HCT116 (cell line): ENCODE results near the gene CDK14.

Experiments used
- CBX3 ChIP-seq: IDR thresholded peaks from 2 replicates; pipeline ENCODE4 v1.6.1; 2012; ENCODE audit warnings: low read depth
- ELF1 ChIP-seq: IDR thresholded peaks from 2 replicates; pipeline ENCODE4 v1.6.1; 2012; ENCODE audit warnings: low read depth, borderline replicate concordance
- EZH2 ChIP-seq: fragments of 200-600 bp; sonication (generic); IDR thresholded peaks from 2 replicates; pipeline ENCODE4 v1.6.1; 2017; ENCODE audit warnings: antibody characterized with exemption, mixed run types
- FOSL1 ChIP-seq: IDR thresholded peaks from 2 replicates; pipeline ENCODE4 v1.6.1; 2012; ENCODE audit warnings: low read depth
- POLR2AphosphoS5 ChIP-seq: IDR thresholded peaks from 2 replicates; pipeline ENCODE4 v1.6.1; 2011; ENCODE audit warnings: mild to moderate bottlenecking, low read depth, low read length, moderate library complexity
- REST ChIP-seq: IDR thresholded peaks from 2 replicates; pipeline ENCODE4 v1.6.1; 2012; ENCODE audit warnings: low read depth
- SRF ChIP-seq: IDR thresholded peaks from 2 replicates; pipeline ENCODE4 v1.6.1; 2012; ENCODE audit warnings: low read depth
- YY1 ChIP-seq: IDR thresholded peaks from 2 replicates; pipeline ENCODE4 v1.6.1; 2011; ENCODE audit warnings: low read length, low read depth, moderate library complexity, mild to moderate bottlenecking; ENCODE audit not compliant: insufficient replicate concordance; ENCODE audit errors: extremely low read depth
- ZBTB33 ChIP-seq: IDR thresholded peaks from 2 replicates; pipeline ENCODE4 v1.6.1; 2011; ENCODE audit warnings: mild to moderate bottlenecking, low read length, moderate library complexity; ENCODE audit not compliant: insufficient replicate concordance; ENCODE audit errors: extremely low read depth
- ZFX ChIP-seq: fragments of 450-650 bp; IDR thresholded peaks from 2 replicates; pipeline ENCODE4 v1.6.1; 2017
- TF ChIP-seq, protein P1 (sequence below), 3 experiments: fragments of 200-600 bp in 1 of 3; sonication (generic) in 1 of 3; IDR thresholded peaks in 2 of 3; conservative IDR thresholded peaks in 1 of 3; 2 replicates each; pipeline ENCODE4 v1.5.1; 2012 to 2017; ENCODE audit warnings: low read depth in 2 of 3, low read length in 2 of 3, antibody characterized with exemption in 1 of 3, borderline replicate concordance in 1 of 3, control low read depth in 1 of 3, mild to moderate bottlenecking in 1 of 3, mixed read lengths in 1 of 3, mixed run types in 1 of 3, moderate library complexity in 1 of 3; ENCODE audit not compliant: insufficient read depth in 1 of 3

DNA sequence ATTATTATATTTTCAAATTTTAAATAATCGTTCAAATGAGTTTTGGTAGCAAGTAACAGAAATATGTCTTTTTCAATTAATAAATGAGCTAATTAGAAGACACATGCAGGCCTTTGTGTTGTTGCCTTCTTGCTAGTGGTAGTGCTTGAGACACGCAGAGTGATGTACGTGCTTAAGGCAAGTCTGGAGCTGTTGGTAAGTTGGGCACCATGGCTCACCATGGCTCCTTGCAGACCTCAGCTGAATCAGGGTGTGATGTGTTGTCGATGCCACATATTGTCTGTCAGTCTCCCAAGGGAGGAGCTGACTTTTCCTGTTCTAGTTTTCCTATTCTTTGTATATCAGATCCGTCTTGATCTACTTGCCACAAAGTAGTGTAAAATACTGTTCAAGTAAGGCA, 8.3 kb downstream of the CDK14 start:
- TF ChIP-seq, protein P1, sequence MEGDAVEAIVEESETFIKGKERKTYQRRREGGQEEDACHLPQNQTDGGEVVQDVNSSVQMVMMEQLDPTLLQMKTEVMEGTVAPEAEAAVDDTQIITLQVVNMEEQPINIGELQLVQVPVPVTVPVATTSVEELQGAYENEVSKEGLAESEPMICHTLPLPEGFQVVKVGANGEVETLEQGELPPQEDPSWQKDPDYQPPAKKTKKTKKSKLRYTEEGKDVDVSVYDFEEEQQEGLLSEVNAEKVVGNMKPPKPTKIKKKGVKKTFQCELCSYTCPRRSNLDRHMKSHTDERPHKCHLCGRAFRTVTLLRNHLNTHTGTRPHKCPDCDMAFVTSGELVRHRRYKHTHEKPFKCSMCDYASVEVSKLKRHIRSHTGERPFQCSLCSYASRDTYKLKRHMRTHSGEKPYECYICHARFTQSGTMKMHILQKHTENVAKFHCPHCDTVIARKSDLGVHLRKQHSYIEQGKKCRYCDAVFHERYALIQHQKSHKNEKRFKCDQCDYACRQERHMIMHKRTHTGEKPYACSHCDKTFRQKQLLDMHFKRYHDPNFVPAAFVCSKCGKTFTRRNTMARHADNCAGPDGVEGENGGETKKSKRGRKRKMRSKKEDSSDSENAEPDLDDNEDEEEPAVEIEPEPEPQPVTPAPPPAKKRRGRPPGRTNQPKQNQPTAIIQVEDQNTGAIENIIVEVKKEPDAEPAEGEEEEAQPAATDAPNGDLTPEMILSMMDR (IDR thresholded peaks at IDR 0.05 in 2 of 3, conservative IDR thresholded peaks at IDR 0.05 in 1 of 3; ENCODE audit: borderline replicate concordance in 1 of 3, insufficient read depth in 1 of 3, low read depth in 2 of 3, low read length in 2 of 3): no peak
- TF ChIP-seq ELF1: no peak
- no peak for TF ChIP-seq ZFX
- TF ChIP-seq ZBTB33: no peak
- TF ChIP-seq CBX3: no peak
- no peak for TF ChIP-seq REST
- TF ChIP-seq FOSL1: no peak
- no peak for TF ChIP-seq SRF
- TF ChIP-seq EZH2: no peak
- no peak for TF ChIP-seq POLR2AphosphoS5
- no peak for TF ChIP-seq YY1
